HepG2 (cell line): Measurements from ENCODE around the gene URAD. TPM values are rescaled to one million over a fixed set of nuclear protein-coding genes. Genes with fewer than 3 reads are reported as not detected.

Experiments
- ATAC-seq: fragments of 200-7000 bp; cut with Tn5 transposase; 3 replicates; pipeline ENCODE4 v1.9.1; 2020; ENCODE audit warnings: mild to moderate bottlenecking, moderate library complexity
- BruUV-seq: library from RNA; stranded (reverse); fragments of 400-500 nt; replicated peaks from 2 replicates; lab custom pipeline; 2021; lab: Mats Ljungman, UMichigan
- CTCF ChIA-PET: fragments of 300-600 bp; formaldehyde crosslinking; extraction: SDS; loops from one replicate; lab custom pipeline; 2021; ENCODE audit warnings: low total read pairs, inconsistent platforms, low intra/inter-chr PET ratio; lab: Yijun Ruan, JAX
- POLR2A ChIA-PET: fragments of 350-600 bp; sonication (Branson Sonifier 250); formaldehyde crosslinking; loops from one replicate; lab custom pipeline; 2020; ENCODE audit warnings: antibody characterized with exemption, inconsistent platforms; lab: Yijun Ruan, JAX
- DNase-seq: peaks from one replicate; pipeline ENCODE4 v3.0.0-alpha.2; 2015; ENCODE audit warnings: low spot score
- FAIRE-seq: peaks from 3 replicates; lab custom pipeline; 2011; peaks lifted over from hg19 to GRCh38; lab: Jason Lieb, UNC
- H2AFZ ChIP-seq: one replicate; pipeline ENCODE4 v1.6.1; 2011; ENCODE audit warnings: low read length, inconsistent platforms
- H3K27ac ChIP-seq: fragments of 300-600 bp; 3 replicates; pipeline ENCODE4 v1.8.0; 2011; ENCODE audit warnings: mixed run types, mild to moderate bottlenecking, mixed read lengths, low read length, inconsistent platforms; ENCODE audit not compliant: insufficient read depth; ENCODE audit errors: extremely low read length
- H3K27me3 ChIP-seq, 2 experiments: fragments of 200-600 bp in 1 of 2; 2 replicates in 1 of 2; 3 replicates in 1 of 2; pipeline versions ENCODE4 v1.6.0 to v1.8.0; 2011; ENCODE audit warnings: low read length in 2 of 2, mild to moderate bottlenecking in 2 of 2, moderate library complexity in 2 of 2, inconsistent platforms in 1 of 2; ENCODE audit not compliant: insufficient read depth in 2 of 2, control insufficient read depth in 1 of 2
- H3K36me3 ChIP-seq, 2 experiments: fragments of 200-600 bp in 1 of 2; replicated peaks in 1 of 2; 2 replicates in 1 of 2; 3 replicates in 1 of 2; pipeline versions ENCODE4 v1.5.1 to v1.8.0; 2011; ENCODE audit warnings: low read length in 2 of 2, inconsistent platforms in 1 of 2; ENCODE audit not compliant: insufficient read depth in 2 of 2, control insufficient read depth in 1 of 2
- H3K4me1 ChIP-seq: 2 replicates; pipeline ENCODE4 v1.5.1; 2012; ENCODE audit warnings: low read length, inconsistent platforms; ENCODE audit not compliant: insufficient read depth
- H3K4me2 ChIP-seq: 2 replicates; pipeline ENCODE4 v1.6.0; 2011; ENCODE audit warnings: low read depth, low read length, inconsistent platforms
- H3K4me3 ChIP-seq, 3 experiments: fragments of 200-600 bp in 1 of 3; sonication (generic), shearing (Covaris generic) in 1 of 3; replicated peaks in 1 of 3; 2 replicates each; pipeline ENCODE4 v1.5.1; 2011 to 2016; ENCODE audit warnings: low read length in 3 of 3, inconsistent platforms in 2 of 3, low read depth in 2 of 3, mild to moderate bottlenecking in 2 of 3, control low read depth in 1 of 3, mixed read lengths in 1 of 3; ENCODE audit not compliant: insufficient read depth in 1 of 3
- H3K79me2 ChIP-seq: one replicate; pipeline ENCODE4 v1.6.1; 2011; ENCODE audit warnings: low read length, inconsistent platforms; ENCODE audit not compliant: insufficient read depth
- H3K9ac ChIP-seq: 2 replicates; pipeline ENCODE4 v1.6.0; 2011; ENCODE audit warnings: mild to moderate bottlenecking, low read depth, low read length, inconsistent platforms; ENCODE audit not compliant: insufficient read depth
- H3K9me3 ChIP-seq: 2 replicates; pipeline ENCODE4 v1.5.1; 2012; ENCODE audit warnings: mild to moderate bottlenecking, low read length
- H4K20me1 ChIP-seq: 2 replicates; pipeline ENCODE4 v1.6.0; 2011; ENCODE audit warnings: inconsistent platforms, mild to moderate bottlenecking, low read length, moderate library complexity; ENCODE audit not compliant: insufficient read depth
- ZNF331 ChIP-seq: sonication (generic); formaldehyde crosslinking; IDR thresholded peaks from 2 replicates; pipeline ENCODE4 v1.4.0; 2020; ENCODE audit warnings: missing genetic modification reagents
- ZNF646 ChIP-seq: sonication (generic); formaldehyde crosslinking; IDR thresholded peaks from 2 replicates; pipeline ENCODE4 v1.9.0; 2021; ENCODE audit warnings: mild to moderate bottlenecking, missing genetic modification reagents
- WGBS: methylation state at CpG from one replicate; pipeline ENCODE4 v1.1.6; 2017; ENCODE audit warnings: low lambda C conversion rate; 5-methylcytosine and 5-hydroxymethylcytosine counted together
- in situ Hi-C: cut with HindIII; loops from 2 replicates; pipeline ENCODE4 v1.10.0; 2017; ENCODE audit warnings: low pct_unique_long_range_greater_than_20kb; ENCODE audit not compliant: extremely low pct_ligation_motif_present
- intact Hi-C: fragments of 100-400 bp; cut with micrococcal nuclease; formaldehyde crosslinking; loops from one replicate; pipeline ENCODE4 v1.10.0; 2022; ENCODE audit not compliant: unreplicated experiment
- polyA plus RNA-seq, 8 experiments: library from polyadenylated mRNA; depleted of rRNA in 3 of 8; stranded (reverse) in 7 of 8; unstranded in 1 of 8; fragments of >200 nt; fragmentation: Illumina TruSeq in 4 of 8; extraction: Trizol in 4 of 8; gene quantifications; 2 replicates each; pipeline versions ENCODE4 v1.2.1 to v1.2.3, GENCODE V29; 2011 to 2016; ENCODE audit warnings: low read depth in 4 of 8, missing spikeins in 1 of 8, mixed read lengths in 1 of 8; ENCODE audit not compliant: insufficient read depth in 1 of 8
- total RNA-seq, 5 experiments: library from RNA; depleted of rRNA; stranded (reverse); fragments of >200 nt; fragmentation: Illumina TruSeq; extraction: Trizol; gene quantifications; 2 replicates each; pipeline ENCODE4 v1.2.3, GENCODE V29; 2016; ENCODE audit warnings: low read depth in 1 of 5

Gene URAD
- total and polyA plus RNA-seq, 2 of the 13 experiments (the other 11 are each of a cell fraction or from before 2014, with no cell fraction given): not detected

GRCh38 chr13:27933118-27933517 is 55.4 kb downstream of the URAD start:
- 20% methylated on average over 1 of the region's 1 CpG for WGBS
- FAIRE-seq: no peak
- H3K4me3 ChIP-seq: no peak overlapping the region
- H3K27ac ChIP-seq: no peak overlapping the region
- H3K27me3 ChIP-seq: no peaks in the 10 kb centered on the region
- no TSS peak for BruUV-seq
- no peak overlapping the region for H3K9ac ChIP-seq
- DNase-seq: no peak
- no peak for TF ChIP-seq ZNF646 (CRISPR knock-in tag)
- 0 out of 2 replicates have a peak, but pooled peaks have one; percentile 25 for TF ChIP-seq ZNF331 (CRISPR knock-in tag)
- ChIA-PET CTCF (no interaction called here), POLR2A (no interaction called here)
- H3K9me3 ChIP-seq: no peaks in the 10 kb centered on the region
- no peak overlapping the region for H3K4me2 ChIP-seq
- H3K36me3 ChIP-seq: no peaks in the 10 kb centered on the region
- intact Hi-C loops: no loop called here
- in situ Hi-C loops: no loop called here
- H3K4me1 ChIP-seq: no peaks in the 10 kb centered on the region
- ATAC-seq: no peak
- H2AFZ ChIP-seq: no peak overlapping the region
- no peaks in the 10 kb centered on the region for H4K20me1 ChIP-seq
- no peaks in the 10 kb centered on the region for H3K79me2 ChIP-seq
